NCI-H2196 treated with DMSO at 0.1 percent for 48 hours (cell line): Measurements from ENCODE around the gene CRELD2.

Experiments used
- DNase-seq: peaks from one replicate; lab custom pipeline; 2025; ENCODE audit not compliant: unreplicated experiment; lab: John Stamatoyannopoulos, UW

CRELD2 gene

DNA sequence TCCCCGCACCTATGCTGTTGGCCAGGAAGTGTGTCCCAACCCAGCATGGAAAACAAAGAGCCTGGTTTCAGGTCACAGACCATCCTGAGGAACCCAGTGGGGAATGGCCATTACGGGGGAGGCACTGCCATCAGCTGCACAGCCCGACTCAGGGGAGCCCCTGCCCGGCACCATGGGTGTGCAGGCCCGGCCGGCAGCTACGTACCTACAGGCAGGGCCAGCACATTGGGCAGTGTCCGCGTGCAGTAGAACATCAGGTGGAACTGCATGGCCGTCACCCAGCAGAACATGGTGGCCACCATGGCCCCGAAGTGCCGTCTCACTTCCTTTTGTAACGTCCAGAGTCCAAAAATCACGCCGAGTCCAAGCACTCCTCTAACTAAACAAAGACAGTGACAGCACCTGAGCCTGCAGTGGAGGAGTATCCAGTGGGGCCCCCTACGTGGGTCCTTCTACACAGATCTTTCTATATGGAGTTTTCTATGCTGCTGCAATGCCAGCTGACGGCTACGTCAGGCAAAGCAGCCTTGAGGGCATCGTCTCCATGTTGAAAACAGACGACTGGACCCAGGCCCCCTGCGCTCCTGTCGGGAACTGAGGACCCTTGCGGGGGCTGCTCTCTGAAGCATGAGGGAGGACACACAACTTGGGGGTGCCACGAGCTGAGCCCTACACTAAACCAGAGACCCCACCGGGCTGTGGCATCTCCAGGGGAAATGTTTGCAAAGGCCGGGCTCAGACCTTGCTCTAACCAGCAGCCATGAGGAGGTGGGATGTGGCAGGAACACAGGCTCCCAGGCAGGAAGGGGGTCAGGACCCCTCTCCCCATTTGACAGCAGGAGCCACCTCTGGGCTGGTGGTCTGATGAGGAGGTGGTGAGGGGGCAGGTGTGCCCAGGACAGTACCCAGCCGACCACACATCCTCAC is 7.9 kb upstream of the CRELD2 start:
- no peak for DNase-seq

- no peak for DNase-seq
Measured at GRCh38 chr22:49911881-49912625, 6.4 kb upstream of the CRELD2 start.

- no peak for DNase-seq
Measured at GRCh38 chr22:49913026-49913425, 5.4 kb upstream of the CRELD2 start.

- DNase-seq, result no peak
Measured at GRCh38 chr22:49913446-49913845, 5.0 kb upstream of the CRELD2 start.

DNA sequence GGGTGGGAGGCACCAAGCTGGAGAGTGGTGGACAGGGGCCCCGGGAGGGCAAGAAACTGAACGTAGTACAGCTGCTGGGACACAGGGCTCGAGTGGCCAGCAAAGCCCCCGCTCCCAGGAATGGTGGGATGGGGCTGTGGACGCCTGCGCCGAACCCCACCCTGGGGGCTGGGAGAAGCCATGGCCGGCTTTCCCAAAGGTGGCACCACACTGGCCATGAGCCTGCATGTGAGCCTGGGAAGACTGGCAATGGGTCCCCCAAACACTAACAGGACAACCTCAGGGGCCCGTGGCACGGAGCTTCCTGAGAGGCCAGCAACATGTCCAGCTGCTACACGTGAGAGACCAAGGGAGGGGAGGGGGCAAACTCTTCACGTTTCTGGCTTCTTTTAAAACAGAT is 4.2 kb upstream of the CRELD2 start:
- no peak for DNase-seq

GRCh38 chr22:49915610-49916009 is 2.8 kb upstream of the CRELD2 start:
- no peak for DNase-seq

DNA sequence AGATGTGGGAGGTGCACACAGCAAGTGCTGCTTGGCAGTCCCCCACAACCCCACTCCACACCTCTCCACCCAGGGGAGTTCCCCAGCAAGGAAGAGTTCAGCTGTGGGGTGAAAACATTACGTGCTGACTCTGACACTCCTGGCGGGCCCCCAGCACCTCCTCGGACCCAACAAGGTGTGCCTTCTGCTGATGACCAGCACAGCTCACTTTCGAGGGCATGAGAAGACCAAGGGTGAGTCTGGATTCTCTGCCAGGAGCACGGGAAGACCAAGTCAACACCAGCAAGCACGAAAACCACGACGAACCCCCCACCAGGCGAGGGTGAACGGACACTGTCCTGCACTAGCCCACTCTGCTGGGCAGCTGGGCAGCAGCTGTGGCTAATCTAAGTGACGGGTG is 1.6 kb upstream of the CRELD2 start:
- DNase-seq, result no peak

DNA sequence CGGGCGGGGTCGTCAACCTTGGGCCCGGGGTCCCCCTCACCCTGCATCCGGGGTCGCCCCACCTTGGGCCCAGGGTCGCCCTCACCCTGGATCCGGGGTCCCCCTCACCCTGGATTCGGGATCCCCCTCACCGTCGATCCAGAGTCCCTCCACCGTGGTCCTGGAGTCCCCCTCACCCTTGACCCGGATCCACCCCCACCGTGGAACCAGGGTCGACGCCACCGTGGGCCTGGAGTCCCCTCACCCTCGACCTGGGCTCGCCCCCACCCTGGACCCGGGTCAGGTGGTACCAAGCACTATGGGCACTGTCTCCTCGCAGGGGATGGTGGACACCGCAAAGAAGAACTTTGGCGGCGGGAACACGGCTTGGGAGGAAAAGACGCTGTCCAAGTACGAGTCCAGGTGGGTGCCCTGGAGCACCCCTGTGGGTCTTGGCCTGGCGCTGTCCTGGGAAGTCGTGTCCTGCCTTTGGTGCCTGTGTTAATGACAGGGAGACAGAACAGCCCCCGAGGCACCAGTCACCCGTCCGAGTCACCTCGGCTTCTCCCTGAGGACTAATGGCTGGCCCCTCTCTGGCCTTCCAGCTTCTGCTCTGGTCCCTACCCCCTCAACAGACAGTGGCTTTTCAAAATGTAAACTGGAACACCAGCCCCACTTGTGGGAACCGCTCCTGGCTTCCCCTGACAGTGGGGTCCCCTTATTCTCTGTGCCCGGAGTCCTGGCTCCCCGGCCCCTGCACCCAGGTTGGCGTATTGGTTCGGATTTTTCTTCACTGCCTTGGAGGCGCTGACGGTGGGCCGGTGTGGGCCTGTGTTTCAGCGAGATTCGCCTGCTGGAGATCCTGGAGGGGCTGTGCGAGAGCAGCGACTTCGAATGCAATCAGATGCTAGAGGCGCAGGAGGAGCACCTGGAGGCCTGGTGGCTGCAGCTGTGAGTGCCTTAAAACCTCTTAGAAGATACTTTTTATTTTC is 762 bp downstream of the CRELD2 start:
- no peak for DNase-seq

DNA sequence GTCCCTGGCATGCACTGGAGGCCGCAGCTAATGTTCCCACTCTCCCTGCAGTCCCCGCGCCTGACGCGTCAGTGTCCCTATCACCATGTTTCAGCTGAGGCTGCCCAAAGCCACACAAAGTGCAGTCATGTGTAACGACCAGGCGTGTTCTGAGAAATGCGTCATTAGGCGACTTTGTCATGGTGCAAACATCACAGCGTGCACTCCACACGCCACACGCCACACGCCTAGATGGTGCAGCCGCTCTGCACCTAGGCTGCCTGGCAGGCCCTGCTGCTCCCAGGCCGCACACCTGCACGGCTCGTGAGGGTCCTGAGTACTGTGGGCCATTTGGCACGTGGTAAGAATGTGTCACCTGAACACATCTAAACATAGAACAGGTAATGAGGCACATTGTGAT is 2.4 kb downstream of the CRELD2 start:
- DNase-seq, result no peak

DNA sequence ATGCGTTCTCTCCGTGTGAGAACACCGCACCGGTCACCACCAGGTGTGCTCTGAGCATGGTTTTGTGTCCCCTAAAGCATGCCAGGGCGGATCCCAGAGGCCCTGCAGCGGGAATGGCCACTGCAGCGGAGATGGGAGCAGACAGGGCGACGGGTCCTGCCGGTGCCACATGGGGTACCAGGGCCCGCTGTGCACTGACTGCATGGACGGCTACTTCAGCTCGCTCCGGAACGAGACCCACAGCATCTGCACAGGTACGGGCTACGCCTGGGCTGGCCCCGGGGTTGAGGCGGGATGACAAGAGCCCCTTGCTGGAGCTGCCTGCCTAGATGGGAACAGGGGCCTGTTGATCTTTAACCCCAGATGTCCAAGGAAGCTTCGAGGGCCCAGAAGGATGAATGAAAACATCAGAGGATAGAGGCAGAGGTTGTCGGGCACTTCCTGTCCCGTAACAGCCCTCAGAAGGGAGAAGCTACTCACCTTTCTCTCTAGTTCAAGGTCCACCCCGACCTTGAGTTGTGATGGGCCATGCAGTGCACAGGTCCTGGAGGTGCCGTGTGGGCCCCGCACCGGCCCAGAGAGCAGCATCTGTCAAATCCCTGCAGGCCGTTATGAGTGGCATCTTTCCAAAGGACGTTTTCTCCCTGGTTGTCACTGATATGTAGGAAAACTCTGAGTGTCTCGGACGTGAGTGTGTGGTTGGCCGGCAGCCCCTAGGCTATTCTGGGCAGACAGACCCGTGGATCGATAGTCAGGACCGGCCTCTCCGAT is 3.3 kb downstream of the CRELD2 start:
- DNase-seq, result no peak

DNA sequence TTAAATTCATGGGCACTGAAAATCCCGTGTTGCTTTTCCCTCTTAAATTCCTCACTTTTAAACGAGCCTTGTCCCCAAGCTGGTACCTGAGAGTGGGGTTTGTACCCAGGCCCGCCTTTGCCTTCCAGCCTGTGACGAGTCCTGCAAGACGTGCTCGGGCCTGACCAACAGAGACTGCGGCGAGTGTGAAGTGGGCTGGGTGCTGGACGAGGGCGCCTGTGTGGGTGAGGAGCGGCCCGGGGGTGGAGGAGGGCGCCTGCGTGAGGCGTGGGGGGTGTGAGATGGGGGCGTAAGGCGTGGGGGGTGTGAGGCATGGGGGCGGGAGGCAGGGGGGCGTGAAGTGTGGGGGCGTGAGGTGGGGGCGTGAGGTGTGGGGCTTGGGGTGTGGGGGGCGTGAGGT is 4.0 kb downstream of the CRELD2 start:
- no peak for DNase-seq

DNA sequence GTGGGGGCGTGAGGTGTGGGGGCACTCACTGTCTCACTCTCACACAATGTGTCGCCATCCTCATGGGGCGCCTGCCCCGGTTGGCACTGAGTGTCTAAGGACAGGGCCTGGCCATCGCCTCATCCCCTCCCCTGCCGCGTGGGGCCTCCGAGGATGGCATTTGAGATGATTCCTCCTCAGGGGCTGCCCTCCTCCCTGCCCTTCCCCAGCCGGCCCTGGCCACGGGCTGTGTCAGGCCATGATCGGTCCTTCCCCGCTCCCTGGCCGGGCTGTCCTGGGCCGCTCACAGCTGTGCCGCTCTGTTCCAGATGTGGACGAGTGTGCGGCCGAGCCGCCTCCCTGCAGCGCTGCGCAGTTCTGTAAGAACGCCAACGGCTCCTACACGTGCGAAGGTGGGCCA is 4.5 kb downstream of the CRELD2 start:
- no peak for DNase-seq

GRCh38 chr22:49923445-49923844 is 5.0 kb downstream of the CRELD2 start:
- no peak for DNase-seq

GRCh38 chr22:49924113-49924833 is 5.8 kb downstream of the CRELD2 start:
- no peak for DNase-seq

DNA sequence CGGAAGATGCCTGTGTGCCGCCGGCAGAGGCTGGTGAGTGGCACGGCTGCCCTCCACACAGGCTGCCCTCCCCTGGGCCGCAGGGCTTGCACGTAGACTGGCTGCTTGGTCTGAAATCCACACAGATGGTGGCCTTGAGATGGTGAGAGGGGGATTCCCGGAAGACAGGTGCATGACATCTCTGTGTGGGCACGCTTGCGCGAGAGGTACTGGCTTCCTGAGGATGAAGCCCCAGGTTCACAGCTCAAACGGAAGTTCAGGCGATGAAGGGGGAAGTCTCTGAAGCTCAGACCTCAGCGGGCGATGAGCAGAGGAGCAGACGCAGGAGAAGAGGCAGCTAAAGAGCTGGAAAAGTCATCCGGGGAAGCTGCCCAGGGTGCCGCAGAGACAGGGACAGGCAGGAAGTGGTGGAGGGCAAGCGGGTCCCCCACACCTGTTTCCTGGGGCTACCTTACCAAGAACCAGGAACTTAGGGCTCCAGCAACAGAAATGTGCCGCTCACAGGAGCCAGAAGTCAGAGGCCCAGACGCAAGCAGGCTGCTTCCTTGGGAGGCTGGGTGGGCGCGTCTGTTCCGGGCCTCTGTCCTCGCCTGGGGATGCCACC is 7.2 kb downstream of the CRELD2 start:
- DNase-seq, result no peak

- no peak for DNase-seq
Measured at GRCh38 chr22:49926916-49927315, 8.5 kb downstream of the CRELD2 start.

- no peak for DNase-seq
Measured at GRCh38 chr22:49927483-49928184, 9.2 kb downstream of the CRELD2 start.

DNA sequence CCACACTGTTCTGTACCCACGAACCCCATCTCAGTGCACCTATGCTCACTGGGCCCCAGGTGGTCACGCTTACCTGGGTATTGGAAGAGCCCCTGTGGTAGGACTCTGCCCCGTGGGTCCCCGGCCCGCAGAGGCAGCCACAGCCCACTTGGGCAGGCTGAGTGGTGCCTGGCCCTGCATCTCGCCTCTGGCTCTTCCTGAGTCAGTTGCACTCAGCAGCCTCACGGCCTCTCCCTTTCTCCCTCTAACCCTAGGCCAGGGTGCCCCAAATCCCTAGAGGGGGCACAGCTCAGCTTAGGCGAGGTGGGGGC is 9.7 kb downstream of the CRELD2 start:
- DNase-seq, result no peak
